ENCODE results near the gene PRRT1.

Gene PRRT1

GRCh38 chr6:32137454-32137853 is 14.3 kb downstream of the PRRT1 start:
- Histone ChIP-seq H3K9me3 (ENCODE audit: control insufficient read depth, low read length) (no peaks in the 10 kb centered on the region), H3K36me3 (ENCODE audit: control insufficient read depth, insufficient read depth, low read length) (no peaks in the 10 kb centered on the region), H3K4me1 (ENCODE audit: control insufficient read depth, insufficient read depth, low read length) (no peaks in the 10 kb centered on the region), H3K27ac (ENCODE audit: insufficient read depth, low read depth, low read length, poor library complexity, severe bottlenecking) (no peak overlapping the region), H3K27me3 (ENCODE audit: control insufficient read depth, insufficient read depth, low read length, poor library complexity, severe bottlenecking) (peaks cover 4% of the 10 kb centered on the region), H3K4me3 (ENCODE audit: insufficient read depth, low read depth, low read length) (no peak overlapping the region)

GRCh38 chr6:32133786-32134185 is 18.0 kb downstream of the PRRT1 start:
- no peak overlapping the region for H3K4me3 ChIP-seq (ENCODE audit: insufficient read depth, low read depth, low read length)
- WGBS, 2 experiments, result 81 to 88% methylated on average over 4 of the region's 4 CpGs
- peaks cover 4% of the 10 kb centered on the region for H3K27me3 ChIP-seq (ENCODE audit: control insufficient read depth, insufficient read depth, low read length, poor library complexity, severe bottlenecking)
- H3K27ac ChIP-seq (ENCODE audit: insufficient read depth, low read depth, low read length, poor library complexity, severe bottlenecking), result no peak overlapping the region
- H3K4me1 ChIP-seq (ENCODE audit: control insufficient read depth, insufficient read depth, low read length), result peaks cover 9% of the 10 kb centered on the region
- H3K36me3 ChIP-seq (ENCODE audit: control insufficient read depth, insufficient read depth, low read length), result no peaks in the 10 kb centered on the region
- no peaks in the 10 kb centered on the region for H3K9me3 ChIP-seq (ENCODE audit: control insufficient read depth, low read length)

GRCh38 chr6:32132110-32132509 is 19.6 kb downstream of the PRRT1 start:
- Histone ChIP-seq H3K9me3 (ENCODE audit: control insufficient read depth, low read length) (no peaks in the 10 kb centered on the region), H3K4me1 (ENCODE audit: control insufficient read depth, insufficient read depth, low read length) (peaks cover 18% of the 10 kb centered on the region), H3K4me3 (ENCODE audit: insufficient read depth, low read depth, low read length) (no peak overlapping the region), H3K36me3 (ENCODE audit: control insufficient read depth, insufficient read depth, low read length) (no peaks in the 10 kb centered on the region), H3K27me3 (ENCODE audit: control insufficient read depth, insufficient read depth, low read length, poor library complexity, severe bottlenecking) (peaks cover 4% of the 10 kb centered on the region), H3K27ac (ENCODE audit: insufficient read depth, low read depth, low read length, poor library complexity, severe bottlenecking) (no peak overlapping the region)

GRCh38 chr6:32131439-32131948 is 20.2 kb downstream of the PRRT1 start:
- peaks cover 24% of the 10 kb centered on the region for H3K4me1 ChIP-seq (ENCODE audit: control insufficient read depth, insufficient read depth, low read length)
- no peaks in the 10 kb centered on the region for H3K9me3 ChIP-seq (ENCODE audit: control insufficient read depth, low read length)
- 87 to 93% methylated on average over 10 to 14 of the region's 14 CpGs for WGBS, 2 experiments
- no peak overlapping the region for H3K4me3 ChIP-seq (ENCODE audit: insufficient read depth, low read depth, low read length)
- H3K36me3 ChIP-seq (ENCODE audit: control insufficient read depth, insufficient read depth, low read length), result no peaks in the 10 kb centered on the region
- H3K27ac ChIP-seq (ENCODE audit: insufficient read depth, low read depth, low read length, poor library complexity, severe bottlenecking), result no peak overlapping the region
- H3K27me3 ChIP-seq (ENCODE audit: control insufficient read depth, insufficient read depth, low read length, poor library complexity, severe bottlenecking), result peaks cover 4% of the 10 kb centered on the region

- Histone ChIP-seq H3K9me3 (ENCODE audit: control insufficient read depth, low read length) (no peaks in the 10 kb centered on the region), H3K36me3 (ENCODE audit: control insufficient read depth, insufficient read depth, low read length) (no peaks in the 10 kb centered on the region), H3K4me3 (ENCODE audit: insufficient read depth, low read depth, low read length) (peak overlapping the region; percentile 96), H3K27me3 (ENCODE audit: control insufficient read depth, insufficient read depth, low read length, poor library complexity, severe bottlenecking) (peaks cover 4% of the 10 kb centered on the region), H3K4me1 (ENCODE audit: control insufficient read depth, insufficient read depth, low read length) (peaks cover 24% of the 10 kb centered on the region), H3K27ac (ENCODE audit: insufficient read depth, low read depth, low read length, poor library complexity, severe bottlenecking) (peak overlapping the region; percentile 44)
- WGBS, 2 experiments, result 47% methylated on average over 22 of the region's 22 CpGs
These were observed 22.2 kb downstream of the PRRT1 start for GRCh38 chr6:32129297-32130088.

GRCh38 chr6:32128751-32129296 is 22.9 kb downstream of the PRRT1 start:
- Histone ChIP-seq H3K4me1 (ENCODE audit: control insufficient read depth, insufficient read depth, low read length) (peaks cover 24% of the 10 kb centered on the region), H3K4me3 (ENCODE audit: insufficient read depth, low read depth, low read length) (peak overlapping the region; percentile 96), H3K27me3 (ENCODE audit: control insufficient read depth, insufficient read depth, low read length, poor library complexity, severe bottlenecking) (peaks cover under 1% of the 10 kb centered on the region), H3K27ac (ENCODE audit: insufficient read depth, low read depth, low read length, poor library complexity, severe bottlenecking) (no peak overlapping the region), H3K9me3 (ENCODE audit: control insufficient read depth, low read length) (no peaks in the 10 kb centered on the region), H3K36me3 (ENCODE audit: control insufficient read depth, insufficient read depth, low read length) (no peaks in the 10 kb centered on the region)
- WGBS, 2 experiments, result 88 to 91% methylated on average over 13 of the region's 13 CpGs

- Histone ChIP-seq H3K4me1 (ENCODE audit: control insufficient read depth, insufficient read depth, low read length) (peaks cover 24% of the 10 kb centered on the region), H3K4me3 (ENCODE audit: insufficient read depth, low read depth, low read length) (peak within 1 kb of the TSS; percentile 96), H3K27ac (ENCODE audit: insufficient read depth, low read depth, low read length, poor library complexity, severe bottlenecking) (peak within 1 kb of the TSS; percentile 94), H3K9me3 (ENCODE audit: control insufficient read depth, low read length) (no peaks in the 10 kb centered on the region), H3K36me3 (ENCODE audit: control insufficient read depth, insufficient read depth, low read length) (no peaks in the 10 kb centered on the region), H3K27me3 (ENCODE audit: control insufficient read depth, insufficient read depth, low read length, poor library complexity, severe bottlenecking) (no peaks in the 10 kb centered on the region)
- 0% methylated on average over 44 of the region's 44 CpGs for WGBS, 2 experiments
These were observed 23.8 kb downstream of the PRRT1 start, which contains the start of gene ATF6B for GRCh38 chr6:32127717-32128592. Gene ATF6B (minus strand): TSS chr6:32128246. CDS start chr6:32128207, 39 bp downstream.

GRCh38 chr6:32127409-32127716 is 24.4 kb downstream of the PRRT1 start:
- Histone ChIP-seq H3K27me3 (ENCODE audit: control insufficient read depth, insufficient read depth, low read length, poor library complexity, severe bottlenecking) (no peaks in the 10 kb centered on the region), H3K36me3 (ENCODE audit: control insufficient read depth, insufficient read depth, low read length) (no peaks in the 10 kb centered on the region), H3K9me3 (ENCODE audit: control insufficient read depth, low read length) (no peaks in the 10 kb centered on the region), H3K4me3 (ENCODE audit: insufficient read depth, low read depth, low read length) (peak overlapping the region; percentile 91), H3K4me1 (ENCODE audit: control insufficient read depth, insufficient read depth, low read length) (peaks cover 24% of the 10 kb centered on the region), H3K27ac (ENCODE audit: insufficient read depth, low read depth, low read length, poor library complexity, severe bottlenecking) (peak overlapping the region; percentile 94)
- WGBS, 2 experiments, result 18 to 19% methylated on average over 9 of the region's 9 CpGs

GRCh38 chr6:32126880-32127279 is 24.9 kb downstream of the PRRT1 start:
- no peak overlapping the region for H3K27ac ChIP-seq (ENCODE audit: insufficient read depth, low read depth, low read length, poor library complexity, severe bottlenecking)
- H3K9me3 ChIP-seq (ENCODE audit: control insufficient read depth, low read length), result no peaks in the 10 kb centered on the region
- no peaks in the 10 kb centered on the region for H3K27me3 ChIP-seq (ENCODE audit: control insufficient read depth, insufficient read depth, low read length, poor library complexity, severe bottlenecking)
- peaks cover 24% of the 10 kb centered on the region for H3K4me1 ChIP-seq (ENCODE audit: control insufficient read depth, insufficient read depth, low read length)
- 86 to 91% methylated on average over 7 to 8 of the region's 8 CpGs for WGBS, 2 experiments
- H3K4me3 ChIP-seq (ENCODE audit: insufficient read depth, low read depth, low read length), result peak overlapping the region; percentile 91
- peaks cover 4% of the 10 kb centered on the region for H3K36me3 ChIP-seq (ENCODE audit: control insufficient read depth, insufficient read depth, low read length)

GRCh38 chr6:32123681-32124080 is 28.1 kb downstream of the PRRT1 start:
- Histone ChIP-seq H3K27ac (ENCODE audit: insufficient read depth, low read depth, low read length, poor library complexity, severe bottlenecking) (no peak overlapping the region), H3K36me3 (ENCODE audit: control insufficient read depth, insufficient read depth, low read length) (peaks cover 11% of the 10 kb centered on the region), H3K9me3 (ENCODE audit: control insufficient read depth, low read length) (no peaks in the 10 kb centered on the region), H3K4me3 (ENCODE audit: insufficient read depth, low read depth, low read length) (no peak overlapping the region), H3K27me3 (ENCODE audit: control insufficient read depth, insufficient read depth, low read length, poor library complexity, severe bottlenecking) (no peaks in the 10 kb centered on the region), H3K4me1 (ENCODE audit: control insufficient read depth, insufficient read depth, low read length) (peaks cover 14% of the 10 kb centered on the region)
- WGBS, 2 experiments, result 90 to 92% methylated on average over 4 of the region's 4 CpGs
